HG02588 (cell line): ENCODE data around the gene C1orf141.
"Not testable (repeated sequence)": the region's sequence is repeated elsewhere in the genome, so short reads cannot be mapped to it uniquely, and the experiment has no call there.

Source experiments
- ATAC-seq: cut with Tn5 transposase; IDR thresholded peaks from one replicate; pipeline ENCODE4 v1.9.1; 2021; ENCODE audit warnings: mild to moderate bottlenecking, moderate library complexity; ENCODE audit not compliant: unreplicated experiment

Gene C1orf141

GRCh38 chr1:67134695-67135094, at the start of gene C1orf141:
Gene C1orf141 (minus strand): TSS chr1:67134970. CDS start chr1:67127240, 7,730 bp downstream.
- no peak for ATAC-seq

GRCh38 chr1:67175530-67176087, 40.8 kb upstream of the C1orf141 start:
- no peak for ATAC-seq

GRCh38 chr1:67174716-67175284, 40.0 kb upstream of the C1orf141 start:
- peak; percentile 48 for ATAC-seq

- no peak for ATAC-seq
Measured at GRCh38 chr1:67173988-67174387, 39.2 kb upstream of the C1orf141 start.

GRCh38 chr1:67171978-67172377, 37.2 kb upstream of the C1orf141 start:
- ATAC-seq: no peak

- no peak for ATAC-seq
Measured at GRCh38 chr1:67171574-67171955, 36.8 kb upstream of the C1orf141 start.

GRCh38 chr1:67170751-67171573, 36.2 kb upstream of the C1orf141 start:
- ATAC-seq: no peak

- ATAC-seq: no peak
Measured at GRCh38 chr1:67169932-67170331, 35.2 kb upstream of the C1orf141 start.

GRCh38 chr1:67169496-67169895, 34.7 kb upstream of the C1orf141 start:
- peak; percentile 32 for ATAC-seq

- ATAC-seq: peak; percentile 87
Measured at GRCh38 chr1:67166196-67166595, 31.4 kb upstream of the C1orf141 start, which contains the start of gene IL23R. Gene IL23R (plus strand): TSS chr1:67166454. CDS start chr1:67168121, 1,667 bp downstream.

GRCh38 chr1:67165468-67166041, 30.8 kb upstream of the C1orf141 start:
- no peak for ATAC-seq

- peak; percentile 33 for ATAC-seq
Measured at GRCh38 chr1:67162954-67163353, 28.2 kb upstream of the C1orf141 start.

- ATAC-seq: no peak
Measured at GRCh38 chr1:67159233-67159632, 24.5 kb upstream of the C1orf141 start.

- no peak for ATAC-seq
Measured at GRCh38 chr1:67158401-67158800, 23.6 kb upstream of the C1orf141 start.

- no peak for ATAC-seq
Measured at GRCh38 chr1:67150931-67151330, 16.2 kb upstream of the C1orf141 start.

GRCh38 chr1:67149179-67149770, 14.5 kb upstream of the C1orf141 start:
- peak; percentile 92 for ATAC-seq

- ATAC-seq: no peak
Measured at GRCh38 chr1:67148516-67149178, 13.9 kb upstream of the C1orf141 start.

- not testable (repeated sequence) for ATAC-seq
Measured at GRCh38 chr1:67147973-67148372, 13.2 kb upstream of the C1orf141 start.

GRCh38 chr1:67146539-67146938, 11.8 kb upstream of the C1orf141 start:
- no peak for ATAC-seq

GRCh38 chr1:67146101-67146500, 11.3 kb upstream of the C1orf141 start:
- no peak for ATAC-seq

GRCh38 chr1:67144696-67145095, 9.9 kb upstream of the C1orf141 start:
- ATAC-seq: no peak
